Astrocyte (in vitro differentiated cells and primary cell): ENCODE data around the gene SETD2. TPM values are rescaled to one million over a fixed set of nuclear protein-coding genes. Genes with fewer than 3 reads are reported as not detected.

Experiments
- DNase-seq: peaks from one replicate; pipeline ENCODE4 v3.0.0-alpha.2; 2010; ENCODE audit warnings: low read depth
- FAIRE-seq: peaks from 2 replicates; lab custom pipeline; 2011; peaks lifted over from hg19 to GRCh38; lab: Jason Lieb, UNC
- H2AFZ ChIP-seq: 2 replicates; pipeline ENCODE4 v1.6.0; 2012; ENCODE audit warnings: low read depth, low read length, inconsistent platforms
- H3K27ac ChIP-seq: 2 replicates; pipeline ENCODE4 v1.5.1; 2011; ENCODE audit warnings: low read depth, low read length, inconsistent platforms
- H3K27me3 ChIP-seq: 2 replicates; pipeline ENCODE4 v1.6.0; 2011; ENCODE audit warnings: low read length, inconsistent platforms; ENCODE audit not compliant: insufficient read depth
- H3K36me3 ChIP-seq: 2 replicates; pipeline ENCODE4 v1.5.1; 2011; ENCODE audit warnings: low read length, inconsistent platforms; ENCODE audit not compliant: insufficient read depth
- H3K4me1 ChIP-seq: 2 replicates; pipeline ENCODE4 v1.5.1; 2011; ENCODE audit warnings: low read length, inconsistent platforms; ENCODE audit not compliant: insufficient read depth
- H3K4me2 ChIP-seq: 2 replicates; pipeline ENCODE4 v1.6.0; 2012; ENCODE audit warnings: low read length, inconsistent platforms
- H3K4me3 ChIP-seq: 2 replicates; pipeline ENCODE4 v1.5.1; 2011; ENCODE audit warnings: low read depth, mild to moderate bottlenecking, low read length, inconsistent platforms; ENCODE audit not compliant: insufficient read depth
- H3K79me2 ChIP-seq: 2 replicates; pipeline ENCODE4 v1.6.0; 2012; ENCODE audit warnings: mild to moderate bottlenecking, low read length, inconsistent platforms; ENCODE audit not compliant: insufficient read depth
- H3K9ac ChIP-seq: 2 replicates; pipeline ENCODE4 v1.6.0; 2012; ENCODE audit warnings: mild to moderate bottlenecking, low read length, inconsistent platforms
- H3K9me3 ChIP-seq: 2 replicates; pipeline ENCODE4 v1.5.1; 2012; ENCODE audit warnings: low read depth, mild to moderate bottlenecking, low read length, inconsistent platforms; ENCODE audit not compliant: insufficient read depth
- H4K20me1 ChIP-seq: 2 replicates; pipeline ENCODE4 v1.6.0; 2012; ENCODE audit warnings: low read length, inconsistent platforms; ENCODE audit not compliant: insufficient read depth
- H3K27ac Mint-ChIP-seq: one replicate; pipeline ENCODE4 v1.8.0; 2021; ENCODE audit warnings: mild to moderate bottlenecking, mixed read lengths; ENCODE audit not compliant: unreplicated experiment
- H3K27me3 Mint-ChIP-seq: one replicate; pipeline ENCODE4 v1.8.0; 2021; ENCODE audit warnings: low read depth, mixed read lengths; ENCODE audit not compliant: unreplicated experiment
- H3K36me3 Mint-ChIP-seq: one replicate; pipeline ENCODE4 v1.8.0; 2021; ENCODE audit warnings: low read depth, mixed read lengths; ENCODE audit not compliant: unreplicated experiment
- H3K4me1 Mint-ChIP-seq: one replicate; pipeline ENCODE4 v1.8.0; 2021; ENCODE audit warnings: low read depth, mixed read lengths; ENCODE audit not compliant: unreplicated experiment
- H3K4me3 Mint-ChIP-seq: one replicate; pipeline ENCODE4 v1.8.0; 2021; ENCODE audit warnings: mild to moderate bottlenecking, moderate library complexity, mixed read lengths; ENCODE audit not compliant: unreplicated experiment
- H3K9me3 Mint-ChIP-seq: one replicate; pipeline ENCODE4 v1.8.0; 2021; ENCODE audit warnings: mild to moderate bottlenecking, mixed read lengths; ENCODE audit not compliant: unreplicated experiment
- CTCF ChIP-seq: IDR thresholded peaks from 2 replicates; pipeline ENCODE4 v1.5.1; 2011; ENCODE audit warnings: low read depth, mild to moderate bottlenecking, inconsistent platforms, low read length, moderate library complexity; ENCODE audit not compliant: insufficient read depth
- EZH2 ChIP-seq: IDR thresholded peaks from 2 replicates; pipeline ENCODE4 v1.6.1; 2012; ENCODE audit warnings: mild to moderate bottlenecking, low read length, inconsistent platforms; ENCODE audit not compliant: insufficient read depth
- total RNA-seq: library from RNA; stranded (reverse); gene quantifications from 2 replicates; pipeline ENCODE4 v1.2.1, GENCODE V29; 2021

SETD2 gene
- total RNA-seq, 1 donor from 2014 or later, result 46.5 TPM

- no peaks in the 10 kb centered on the region for H3K27me3 ChIP-seq
- Mint-ChIP-seq H3K4me1 (no peaks in the 10 kb centered on the region), H3K27ac (no peak overlapping the region), H3K9me3 (no peaks in the 10 kb centered on the region), H3K27me3 (no peaks in the 10 kb centered on the region), H3K36me3 (no peaks in the 10 kb centered on the region), H3K4me3 (no peak overlapping the region)
- no peaks in the 10 kb centered on the region for H3K36me3 ChIP-seq
- no peaks in the 10 kb centered on the region for H3K9me3 ChIP-seq
- no peak overlapping the region for H3K9ac ChIP-seq
- H4K20me1 ChIP-seq, result no peaks in the 10 kb centered on the region
- no peak overlapping the region for H3K4me2 ChIP-seq
- no peak overlapping the region for H3K27ac ChIP-seq
- no peak overlapping the region for H2AFZ ChIP-seq
- DNase-seq (no peak), FAIRE-seq (no peak)
- H3K4me1 ChIP-seq, result no peaks in the 10 kb centered on the region
- H3K79me2 ChIP-seq, result no peaks in the 10 kb centered on the region
- H3K4me3 ChIP-seq, result no peak overlapping the region
- TF ChIP-seq CTCF, result no peak
- TF ChIP-seq EZH2, result no peak
These were observed 41.0 kb upstream of the SETD2 start for GRCh38 chr3:47204875-47205274.

DNA sequence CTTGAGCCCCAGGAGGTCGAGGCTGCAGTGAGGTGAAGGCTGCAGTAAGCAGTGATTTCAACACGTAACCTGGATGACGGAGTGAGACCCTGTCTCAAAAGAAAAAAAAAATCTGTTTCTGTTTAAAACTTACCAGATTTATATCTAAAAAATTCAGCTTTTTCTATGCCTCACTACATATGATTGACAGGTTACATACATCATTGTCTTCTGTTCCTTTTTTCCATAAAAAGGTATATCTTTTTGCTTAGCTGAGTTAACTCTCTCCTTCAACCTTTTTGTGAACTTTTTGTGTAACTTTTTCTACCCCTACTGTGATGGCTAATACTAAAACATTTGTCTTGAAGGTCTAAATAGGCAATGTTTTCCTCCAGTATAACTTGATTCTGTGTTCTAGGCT is 38.6 kb upstream of the SETD2 start:
- no peak overlapping the region for H3K9ac ChIP-seq
- H3K27ac Mint-ChIP-seq, result no peak overlapping the region
- H3K4me1 Mint-ChIP-seq, result no peaks in the 10 kb centered on the region
- H3K79me2 ChIP-seq, result no peaks in the 10 kb centered on the region
- no peaks in the 10 kb centered on the region for H3K27me3 ChIP-seq
- TF ChIP-seq EZH2 (no peak), CTCF (no peak)
- H3K4me1 ChIP-seq, result no peaks in the 10 kb centered on the region
- H4K20me1 ChIP-seq, result no peaks in the 10 kb centered on the region
- no peak for DNase-seq
- H2AFZ ChIP-seq, result no peak overlapping the region
- H3K27ac ChIP-seq, result no peak overlapping the region
- H3K4me3 ChIP-seq, result no peak overlapping the region
- H3K9me3 Mint-ChIP-seq, result no peaks in the 10 kb centered on the region
- H3K4me2 ChIP-seq, result no peak overlapping the region
- no peak for FAIRE-seq
- no peaks in the 10 kb centered on the region for H3K36me3 ChIP-seq
- no peaks in the 10 kb centered on the region for H3K36me3 Mint-ChIP-seq
- H3K27me3 Mint-ChIP-seq, result no peaks in the 10 kb centered on the region
- no peaks in the 10 kb centered on the region for H3K9me3 ChIP-seq
- no peak overlapping the region for H3K4me3 Mint-ChIP-seq

DNA sequence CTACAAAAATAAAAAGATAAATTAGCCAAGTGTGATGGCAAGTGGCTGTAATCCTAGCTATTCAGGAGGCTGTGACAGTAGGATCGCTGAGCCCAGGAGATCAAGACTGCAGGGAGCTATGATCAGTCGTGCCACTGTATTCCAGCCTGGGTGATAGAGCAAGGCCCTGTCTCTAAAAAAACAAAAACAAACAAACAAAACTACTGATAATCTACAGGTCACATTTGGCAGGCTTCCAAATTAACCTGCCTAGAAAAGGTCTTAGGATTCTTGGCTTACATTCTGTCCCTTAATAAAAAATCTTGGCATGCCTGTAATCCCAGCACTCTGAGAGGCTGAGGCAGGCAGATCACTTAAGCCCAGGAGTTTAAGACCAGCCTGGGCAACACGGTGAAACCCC is 33.4 kb upstream of the SETD2 start:
- Histone ChIP-seq H4K20me1 (no peaks in the 10 kb centered on the region), H3K4me3 (no peak overlapping the region), H3K27ac (no peak overlapping the region), H3K79me2 (no peaks in the 10 kb centered on the region), H3K4me2 (no peak overlapping the region), H3K9ac (no peak overlapping the region), H3K36me3 (no peaks in the 10 kb centered on the region), H3K9me3 (no peaks in the 10 kb centered on the region), H2AFZ (no peak overlapping the region), H3K4me1 (no peaks in the 10 kb centered on the region), H3K27me3 (no peaks in the 10 kb centered on the region)
- FAIRE-seq (no peak), DNase-seq (no peak)
- no peaks in the 10 kb centered on the region for H3K9me3 Mint-ChIP-seq
- no peaks in the 10 kb centered on the region for H3K4me1 Mint-ChIP-seq
- H3K4me3 Mint-ChIP-seq, result no peak overlapping the region
- TF ChIP-seq EZH2 (no peak), CTCF (no peak)
- H3K27me3 Mint-ChIP-seq, result no peaks in the 10 kb centered on the region
- H3K36me3 Mint-ChIP-seq, result peaks cover 7% of the 10 kb centered on the region
- H3K27ac Mint-ChIP-seq, result no peak overlapping the region
